GM10266 (cell line): Measurements from ENCODE around the gene ACD.
A peak's percentile ranks its signal among the peaks of the same experiment; 100 is the strongest.

ENCODE experiments used
- DNase-seq: peaks from one replicate; pipeline ENCODE4 v3.0.0; 2012; ENCODE audit errors: extremely low spot score
- TF ChIP-seq, protein P1 (sequence below): IDR thresholded peaks from 2 replicates; pipeline ENCODE4 v1.5.1; 2012; ENCODE audit warnings: mild to moderate bottlenecking, low read depth; ENCODE audit not compliant: control insufficient read depth, insufficient read depth; ENCODE audit errors: missing control alignments

ACD gene

DNA sequence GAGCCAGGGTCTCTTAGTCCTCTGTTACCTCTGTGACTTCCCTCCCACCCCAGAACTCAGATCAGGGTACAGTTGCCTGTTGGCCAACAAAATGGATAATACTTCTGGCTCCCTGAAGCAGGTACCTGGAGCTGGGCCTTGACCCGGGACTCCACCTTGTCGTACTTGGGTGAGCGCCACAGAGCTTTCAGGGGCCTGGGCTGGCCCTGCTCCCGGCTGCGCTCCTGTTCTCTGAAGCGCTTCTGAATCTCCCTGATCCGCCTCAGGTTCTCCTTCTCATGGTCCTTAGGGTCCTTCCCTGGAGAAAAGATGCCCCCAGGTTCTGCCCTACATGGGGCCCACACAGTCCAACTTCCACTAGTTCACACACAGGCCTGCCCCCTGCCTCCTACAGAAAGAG is 4.8 kb upstream of the ACD start:
- no peak for DNase-seq

DNA sequence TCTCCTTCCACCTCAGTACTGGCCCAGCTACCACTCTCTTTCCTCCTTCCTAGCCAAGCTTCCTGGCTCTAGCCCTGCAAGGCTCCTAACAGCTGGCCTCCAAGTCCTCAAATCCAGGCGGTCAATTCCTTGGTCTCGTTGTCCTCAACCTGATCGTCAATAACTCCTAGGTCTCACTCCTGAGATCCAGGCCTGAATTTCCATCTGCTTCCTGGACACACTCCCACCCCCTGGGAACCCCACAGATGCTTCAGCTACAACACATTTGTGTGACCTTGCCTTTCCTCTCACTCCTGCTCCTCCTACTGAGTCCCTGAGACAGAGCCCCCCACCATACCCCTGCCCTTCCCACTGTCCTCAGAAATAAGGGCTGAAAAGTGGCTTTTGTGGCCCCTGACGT is 4.2 kb upstream of the ACD start:
- DNase-seq: no peak
- TF ChIP-seq, protein P1, sequence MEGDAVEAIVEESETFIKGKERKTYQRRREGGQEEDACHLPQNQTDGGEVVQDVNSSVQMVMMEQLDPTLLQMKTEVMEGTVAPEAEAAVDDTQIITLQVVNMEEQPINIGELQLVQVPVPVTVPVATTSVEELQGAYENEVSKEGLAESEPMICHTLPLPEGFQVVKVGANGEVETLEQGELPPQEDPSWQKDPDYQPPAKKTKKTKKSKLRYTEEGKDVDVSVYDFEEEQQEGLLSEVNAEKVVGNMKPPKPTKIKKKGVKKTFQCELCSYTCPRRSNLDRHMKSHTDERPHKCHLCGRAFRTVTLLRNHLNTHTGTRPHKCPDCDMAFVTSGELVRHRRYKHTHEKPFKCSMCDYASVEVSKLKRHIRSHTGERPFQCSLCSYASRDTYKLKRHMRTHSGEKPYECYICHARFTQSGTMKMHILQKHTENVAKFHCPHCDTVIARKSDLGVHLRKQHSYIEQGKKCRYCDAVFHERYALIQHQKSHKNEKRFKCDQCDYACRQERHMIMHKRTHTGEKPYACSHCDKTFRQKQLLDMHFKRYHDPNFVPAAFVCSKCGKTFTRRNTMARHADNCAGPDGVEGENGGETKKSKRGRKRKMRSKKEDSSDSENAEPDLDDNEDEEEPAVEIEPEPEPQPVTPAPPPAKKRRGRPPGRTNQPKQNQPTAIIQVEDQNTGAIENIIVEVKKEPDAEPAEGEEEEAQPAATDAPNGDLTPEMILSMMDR: no peak

More for the DNA sequence above, 4.8 kb upstream of the ACD start:
- TF ChIP-seq, protein P1: no peak

DNA sequence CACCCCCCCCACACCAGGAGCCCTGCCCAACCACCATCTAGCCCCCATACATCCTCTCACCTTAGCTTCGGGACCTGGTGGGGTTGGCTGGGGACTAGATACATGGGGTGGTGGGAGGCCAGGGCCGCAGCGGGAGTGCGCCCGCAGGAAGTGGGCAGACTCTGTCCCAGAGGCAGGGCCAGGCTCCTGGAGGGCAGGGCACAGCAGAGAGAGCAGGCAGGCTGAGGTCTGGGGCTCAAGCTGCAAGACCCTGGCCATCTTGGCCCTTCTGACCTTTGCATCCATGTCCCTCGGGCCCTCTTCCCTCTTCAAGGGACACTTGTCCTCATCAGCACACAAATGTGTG is 3.8 kb upstream of the ACD start:
- TF ChIP-seq, protein P1: no peak
- no peak for DNase-seq

DNA sequence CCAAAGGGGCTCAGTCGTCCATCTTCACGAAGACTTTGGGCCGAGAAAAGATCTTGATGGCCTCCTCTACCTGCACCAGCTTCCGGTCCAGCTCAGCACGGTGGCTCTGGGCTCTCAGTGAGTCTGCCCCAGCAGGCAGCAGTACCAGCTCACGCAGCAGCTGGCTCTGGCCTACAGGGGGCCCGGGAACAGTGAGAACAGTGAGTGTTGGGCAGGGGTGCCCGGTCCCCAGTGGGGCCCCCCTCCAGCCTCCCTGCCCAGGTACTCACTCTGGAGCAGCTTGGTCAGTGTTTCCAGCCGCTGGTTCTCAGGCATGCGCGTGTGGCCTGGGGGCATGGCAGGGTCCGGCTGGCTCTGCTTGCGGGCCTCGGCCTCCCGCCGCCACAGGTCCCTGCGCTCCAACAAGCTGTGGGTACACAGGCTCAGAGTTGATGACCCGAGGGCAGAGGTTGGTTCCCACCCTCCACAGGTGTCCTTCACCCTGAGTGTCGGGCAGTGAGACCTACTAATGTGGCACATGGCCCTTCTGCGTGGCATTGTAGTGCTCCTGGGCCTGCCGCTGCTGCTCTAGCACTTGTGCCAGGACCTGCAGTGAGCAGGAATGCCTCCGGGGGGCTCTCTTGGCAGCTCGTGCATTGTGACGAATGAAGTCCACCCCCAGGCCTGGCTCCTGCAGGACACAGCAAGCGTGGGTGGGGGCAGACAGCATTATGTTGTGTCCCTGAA is 3.3 kb upstream of the ACD start:
- TF ChIP-seq, protein P1: peak; percentile 51
- DNase-seq: peak; percentile 52

DNA sequence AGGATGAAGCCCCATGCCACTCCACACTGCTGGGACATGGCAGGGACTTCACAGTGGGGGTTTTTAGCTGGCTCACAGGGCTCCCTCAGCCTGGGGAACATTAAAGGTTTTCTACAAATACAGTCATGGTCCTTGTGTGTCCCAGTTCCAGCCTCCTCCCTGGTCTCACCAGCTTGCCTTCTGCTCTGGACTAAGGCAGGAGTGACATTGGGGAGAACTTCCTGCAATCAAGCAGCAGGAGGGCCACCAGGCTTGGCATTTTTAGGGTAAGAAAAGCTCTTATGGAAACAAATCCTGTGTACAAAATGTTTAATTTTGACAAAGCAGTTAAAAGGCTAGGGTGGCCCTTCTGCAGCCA is 2.6 kb upstream of the ACD start:
- no peak for DNase-seq
- TF ChIP-seq, protein P1: no peak

DNA sequence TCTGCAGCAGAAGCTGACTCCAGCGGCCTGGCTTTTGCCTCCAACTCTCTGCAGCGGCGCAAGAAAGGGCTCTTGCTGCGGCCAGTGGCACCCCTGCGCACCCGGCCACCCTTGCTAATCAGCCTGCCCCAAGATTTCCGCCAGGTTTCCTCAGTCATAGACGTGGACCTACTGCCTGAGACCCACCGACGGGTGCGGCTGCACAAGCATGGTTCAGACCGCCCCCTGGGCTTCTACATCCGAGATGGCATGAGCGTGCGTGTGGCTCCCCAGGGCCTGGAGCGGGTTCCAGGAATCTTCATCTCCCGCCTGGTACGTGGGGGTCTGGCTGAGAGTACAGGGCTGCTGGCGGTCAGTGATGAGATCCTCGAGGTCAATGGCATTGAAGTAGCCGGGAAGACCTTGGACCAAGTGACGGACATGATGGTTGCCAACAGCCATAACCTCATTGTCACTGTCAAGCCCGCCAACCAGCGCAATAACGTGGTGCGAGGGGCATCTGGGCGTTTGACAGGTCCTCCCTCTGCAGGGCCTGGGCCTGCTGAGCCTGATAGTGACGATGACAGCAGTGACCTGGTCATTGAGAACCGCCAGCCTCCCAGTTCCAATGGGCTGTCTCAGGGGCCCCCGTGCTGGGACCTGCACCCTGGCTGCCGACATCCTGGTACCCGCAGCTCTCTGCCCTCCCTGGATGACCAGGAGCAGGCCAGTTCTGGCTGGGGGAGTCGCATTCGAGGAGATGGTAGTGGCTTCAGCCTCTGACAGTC is 2.0 kb upstream of the ACD start:
- no peak for DNase-seq
- TF ChIP-seq, protein P1: no peak
